GM12878 (cell line): ENCODE results near the gene FANCG. TPM values are rescaled to one million over a fixed set of nuclear protein-coding genes. Genes with fewer than 3 reads are reported as not detected.

ENCODE experiments used
- BHLHE40 ChIP-seq, 2 experiments: fragments of 450-650 bp in 1 of 2; IDR thresholded peaks; 2 replicates each; pipeline ENCODE4 v1.6.1; 2011 to 2017; ENCODE audit warnings: low read depth in 2 of 2, borderline replicate concordance in 1 of 2, improper control_type of control experiment in 1 of 2, low read length in 1 of 2, mild to moderate bottlenecking in 1 of 2
- CHD4 ChIP-seq: fragments of 200-600 bp; sonication (generic); IDR thresholded peaks from 2 replicates; pipeline ENCODE4 v1.6.1; 2016; ENCODE audit warnings: mild to moderate bottlenecking
- CREB1 ChIP-seq: IDR thresholded peaks from 2 replicates; pipeline ENCODE4 v1.6.1; 2012; ENCODE audit warnings: low read depth, mild to moderate bottlenecking, inconsistent platforms
- HDAC6 ChIP-seq: fragments of 200-600 bp; sonication (generic); IDR thresholded peaks from one replicate; pipeline ENCODE4 v1.8.0; 2017; ENCODE audit warnings: antibody characterized with exemption; ENCODE audit not compliant: unreplicated experiment
- MYC ChIP-seq: IDR thresholded peaks from 2 replicates; pipeline ENCODE4 v1.6.1; 2011; ENCODE audit warnings: mild to moderate bottlenecking, low read length, moderate library complexity, inconsistent platforms; ENCODE audit not compliant: insufficient read depth, insufficient replicate concordance, insufficient read length, severe bottlenecking
- NBN ChIP-seq: fragments of 450-650 bp; IDR thresholded peaks from 2 replicates; pipeline ENCODE4 v1.6.1; 2016
- NFYB ChIP-seq: IDR thresholded peaks from 2 replicates; pipeline ENCODE4 v1.6.1; 2011; ENCODE audit warnings: low read depth, mild to moderate bottlenecking, low read length, improper control_type of control experiment, moderate library complexity; ENCODE audit not compliant: insufficient read depth
- NR2C2 ChIP-seq: IDR thresholded peaks from 2 replicates; pipeline ENCODE4 v1.6.1; 2011; ENCODE audit warnings: borderline replicate concordance, low read depth; ENCODE audit not compliant: control insufficient read depth, insufficient read length
- POLR2A ChIP-seq: IDR thresholded peaks from 2 replicates; pipeline ENCODE4 v1.6.1; 2011; ENCODE audit warnings: low read depth, mild to moderate bottlenecking, low read length
- RBBP5 ChIP-seq: fragments of 200-600 bp; sonication (generic); conservative IDR thresholded peaks from 2 replicates; pipeline ENCODE4 v1.6.1; 2016
- RFX5 ChIP-seq: IDR thresholded peaks from 2 replicates; pipeline ENCODE4 v1.6.1; 2011; ENCODE audit warnings: low read depth, low read length, improper control_type of control experiment
- SMC3 ChIP-seq: IDR thresholded peaks from 2 replicates; pipeline ENCODE4 v1.6.1; 2011; ENCODE audit warnings: low read length, improper control_type of control experiment, borderline replicate concordance
- SUZ12 ChIP-seq: fragments of 200-600 bp; sonication (generic); IDR thresholded peaks from one replicate; pipeline ENCODE4 v1.6.1; 2018; ENCODE audit warnings: antibody characterized with exemption, mild to moderate bottlenecking; ENCODE audit not compliant: unreplicated experiment
- YY1 ChIP-seq: IDR thresholded peaks from 2 replicates; pipeline ENCODE4 v1.6.1; 2011; ENCODE audit warnings: low read depth, mild to moderate bottlenecking, low read length
- ZNF384 ChIP-seq: IDR thresholded peaks from 2 replicates; pipeline ENCODE4 v1.6.1; 2012; ENCODE audit warnings: low read depth, mild to moderate bottlenecking, low read length, improper control_type of control experiment, borderline replicate concordance
- polyA plus RNA-seq, 11 experiments: library from polyadenylated mRNA; depleted of rRNA in 4 of 11; unstranded in 6 of 11; stranded (reverse) in 5 of 11; fragments of >200 nt; fragmentation: Nextera tagmentation in 4 of 11; fragmentation: Illumina TruSeq in 1 of 11; extraction: Ambion mirVana in 4 of 11; extraction: Trizol in 1 of 11; gene quantifications; 1 replicate in 1 of 11; 2 replicates in 10 of 11; pipeline versions ENCODE4 v1.2.1 to v1.2.3, GENCODE V29; 2011 to 2016; ENCODE audit warnings: inconsistent platforms in 2 of 11, missing spikeins in 2 of 11, low read depth in 1 of 11
- total RNA-seq, 4 experiments: library from RNA; depleted of rRNA in 3 of 4; stranded (reverse); fragments of >200 nt in 3 of 4; fragmentation: Illumina TruSeq in 1 of 4; extraction: Trizol in 1 of 4; gene quantifications; 2 replicates each; pipeline versions ENCODE4 v1.2.1 to v1.2.3, GENCODE V29; 2013 to 2021
- TF ChIP-seq, protein P1 (sequence below): fragments of 450-650 bp; IDR thresholded peaks from 2 replicates; pipeline ENCODE4 v1.6.1; 2017; ENCODE audit warnings: mild to moderate bottlenecking
- TF ChIP-seq, protein P2 (sequence below): fragments of 450-650 bp; IDR thresholded peaks from 2 replicates; pipeline ENCODE4 v1.6.1; 2016; ENCODE audit warnings: mild to moderate bottlenecking
- TF ChIP-seq, protein P3 (sequence below): fragments of 450-650 bp; IDR thresholded peaks from 2 replicates; pipeline ENCODE4 v1.6.1; 2016; ENCODE audit warnings: mild to moderate bottlenecking, moderate library complexity, borderline replicate concordance
- TF ChIP-seq, protein P4 (sequence below): IDR thresholded peaks from 2 replicates; pipeline ENCODE4 v1.6.1; 2012; ENCODE audit warnings: low read length, inconsistent platforms

FANCG gene
- total and polyA plus RNA-seq, 10 of the 15 experiments (the other 5 are each of a cell fraction or from before 2014, with no cell fraction given) = 16.4 to 78.7 (median 45.4) TPM

DNA sequence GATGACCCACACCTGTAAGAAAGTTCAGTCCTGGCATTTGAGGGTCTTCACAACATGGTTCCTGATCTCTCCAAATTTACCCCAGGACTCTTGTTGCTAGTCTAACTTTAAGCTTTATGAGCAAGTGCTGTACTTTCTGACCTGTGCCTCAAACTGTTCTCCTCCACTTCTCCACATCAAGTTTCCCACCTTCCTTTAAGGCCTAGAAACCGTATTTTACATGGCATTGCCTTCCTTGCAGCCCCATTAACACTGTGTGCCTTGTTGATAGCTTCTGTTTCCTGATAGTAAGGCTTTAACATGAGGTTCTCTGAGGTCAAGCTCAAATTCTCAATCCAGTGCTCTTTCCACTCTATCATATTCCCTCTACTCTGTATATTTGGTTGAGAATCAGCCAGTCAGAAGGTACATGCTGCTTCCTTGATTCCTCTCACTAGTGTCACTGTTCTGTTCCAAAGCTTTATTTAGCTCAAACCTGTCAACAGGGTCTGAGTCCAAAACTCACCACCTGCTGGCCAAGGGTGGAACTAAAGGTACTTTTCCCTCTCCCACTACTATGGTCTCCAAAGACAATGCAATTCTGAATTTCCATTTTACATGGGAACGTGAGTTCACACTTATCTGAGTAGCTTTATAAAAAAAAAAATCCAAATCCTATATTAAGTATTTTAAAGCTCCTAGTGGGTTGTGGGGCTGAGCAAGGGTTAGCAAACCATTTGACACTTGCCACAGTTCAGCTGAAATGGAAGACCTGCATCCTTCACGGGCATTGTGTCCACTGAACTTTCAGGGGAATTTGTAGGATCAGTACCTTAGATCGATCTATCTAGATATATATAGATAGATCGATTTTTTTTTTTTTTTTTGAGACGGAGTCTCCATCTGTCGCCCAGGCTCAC is 28.4 kb downstream of the FANCG start (continued):
- TF ChIP-seq, protein P1, sequence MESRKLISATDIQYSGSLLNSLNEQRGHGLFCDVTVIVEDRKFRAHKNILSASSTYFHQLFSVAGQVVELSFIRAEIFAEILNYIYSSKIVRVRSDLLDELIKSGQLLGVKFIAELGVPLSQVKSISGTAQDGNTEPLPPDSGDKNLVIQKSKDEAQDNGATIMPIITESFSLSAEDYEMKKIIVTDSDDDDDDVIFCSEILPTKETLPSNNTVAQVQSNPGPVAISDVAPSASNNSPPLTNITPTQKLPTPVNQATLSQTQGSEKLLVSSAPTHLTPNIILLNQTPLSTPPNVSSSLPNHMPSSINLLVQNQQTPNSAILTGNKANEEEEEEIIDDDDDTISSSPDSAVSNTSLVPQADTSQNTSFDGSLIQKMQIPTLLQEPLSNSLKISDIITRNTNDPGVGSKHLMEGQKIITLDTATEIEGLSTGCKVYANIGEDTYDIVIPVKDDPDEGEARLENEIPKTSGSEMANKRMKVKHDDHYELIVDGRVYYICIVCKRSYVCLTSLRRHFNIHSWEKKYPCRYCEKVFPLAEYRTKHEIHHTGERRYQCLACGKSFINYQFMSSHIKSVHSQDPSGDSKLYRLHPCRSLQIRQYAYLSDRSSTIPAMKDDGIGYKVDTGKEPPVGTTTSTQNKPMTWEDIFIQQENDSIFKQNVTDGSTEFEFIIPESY = no peak
- TF ChIP-seq NFYB (no peak), HDAC6 (no peak), RBBP5 (no peak), NBN (no peak), POLR2A (no peak), RFX5 (no peak), ZNF384 (no peak), SMC3 (peak; percentile 68; the same call in 1 of the 2 replicates), CHD4 (no peak), NR2C2 (no peak), BHLHE40 (IDR thresholded peaks at IDR 0.05; ENCODE audit: borderline replicate concordance in 1 of 2, low read depth in 2 of 2, low read length in 1 of 2) (0 out of 4 replicates have a peak, but pooled peaks of 1 of the 2 experiments have one; percentile 9), SUZ12 (no peak), MYC (no peak), YY1 (0 out of 2 replicates have a peak, but pooled peaks have one; percentile 42), CREB1 (no peak)
- TF ChIP-seq, protein P2, sequence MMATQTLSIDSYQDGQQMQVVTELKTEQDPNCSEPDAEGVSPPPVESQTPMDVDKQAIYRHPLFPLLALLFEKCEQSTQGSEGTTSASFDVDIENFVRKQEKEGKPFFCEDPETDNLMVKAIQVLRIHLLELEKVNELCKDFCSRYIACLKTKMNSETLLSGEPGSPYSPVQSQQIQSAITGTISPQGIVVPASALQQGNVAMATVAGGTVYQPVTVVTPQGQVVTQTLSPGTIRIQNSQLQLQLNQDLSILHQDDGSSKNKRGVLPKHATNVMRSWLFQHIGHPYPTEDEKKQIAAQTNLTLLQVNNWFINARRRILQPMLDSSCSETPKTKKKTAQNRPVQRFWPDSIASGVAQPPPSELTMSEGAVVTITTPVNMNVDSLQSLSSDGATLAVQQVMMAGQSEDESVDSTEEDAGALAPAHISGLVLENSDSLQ = no peak
- TF ChIP-seq, protein P3, sequence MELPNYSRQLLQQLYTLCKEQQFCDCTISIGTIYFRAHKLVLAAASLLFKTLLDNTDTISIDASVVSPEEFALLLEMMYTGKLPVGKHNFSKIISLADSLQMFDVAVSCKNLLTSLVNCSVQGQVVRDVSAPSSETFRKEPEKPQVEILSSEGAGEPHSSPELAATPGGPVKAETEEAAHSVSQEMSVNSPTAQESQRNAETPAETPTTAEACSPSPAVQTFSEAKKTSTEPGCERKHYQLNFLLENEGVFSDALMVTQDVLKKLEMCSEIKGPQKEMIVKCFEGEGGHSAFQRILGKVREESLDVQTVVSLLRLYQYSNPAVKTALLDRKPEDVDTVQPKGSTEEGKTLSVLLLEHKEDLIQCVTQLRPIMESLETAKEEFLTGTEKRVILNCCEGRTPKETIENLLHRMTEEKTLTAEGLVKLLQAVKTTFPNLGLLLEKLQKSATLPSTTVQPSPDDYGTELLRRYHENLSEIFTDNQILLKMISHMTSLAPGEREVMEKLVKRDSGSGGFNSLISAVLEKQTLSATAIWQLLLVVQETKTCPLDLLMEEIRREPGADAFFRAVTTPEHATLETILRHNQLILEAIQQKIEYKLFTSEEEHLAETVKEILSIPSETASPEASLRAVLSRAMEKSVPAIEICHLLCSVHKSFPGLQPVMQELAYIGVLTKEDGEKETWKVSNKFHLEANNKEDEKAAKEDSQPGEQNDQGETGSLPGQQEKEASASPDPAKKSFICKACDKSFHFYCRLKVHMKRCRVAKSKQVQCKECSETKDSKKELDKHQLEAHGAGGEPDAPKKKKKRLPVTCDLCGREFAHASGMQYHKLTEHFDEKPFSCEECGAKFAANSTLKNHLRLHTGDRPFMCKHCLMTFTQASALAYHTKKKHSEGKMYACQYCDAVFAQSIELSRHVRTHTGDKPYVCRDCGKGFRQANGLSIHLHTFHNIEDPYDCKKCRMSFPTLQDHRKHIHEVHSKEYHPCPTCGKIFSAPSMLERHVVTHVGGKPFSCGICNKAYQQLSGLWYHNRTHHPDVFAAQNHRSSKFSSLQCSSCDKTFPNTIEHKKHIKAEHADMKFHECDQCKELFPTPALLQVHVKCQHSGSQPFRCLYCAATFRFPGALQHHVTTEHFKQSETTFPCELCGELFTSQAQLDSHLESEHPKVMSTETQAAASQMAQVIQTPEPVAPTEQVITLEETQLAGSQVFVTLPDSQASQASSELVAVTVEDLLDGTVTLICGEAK = peak; percentile 91
- TF ChIP-seq, protein P4, sequence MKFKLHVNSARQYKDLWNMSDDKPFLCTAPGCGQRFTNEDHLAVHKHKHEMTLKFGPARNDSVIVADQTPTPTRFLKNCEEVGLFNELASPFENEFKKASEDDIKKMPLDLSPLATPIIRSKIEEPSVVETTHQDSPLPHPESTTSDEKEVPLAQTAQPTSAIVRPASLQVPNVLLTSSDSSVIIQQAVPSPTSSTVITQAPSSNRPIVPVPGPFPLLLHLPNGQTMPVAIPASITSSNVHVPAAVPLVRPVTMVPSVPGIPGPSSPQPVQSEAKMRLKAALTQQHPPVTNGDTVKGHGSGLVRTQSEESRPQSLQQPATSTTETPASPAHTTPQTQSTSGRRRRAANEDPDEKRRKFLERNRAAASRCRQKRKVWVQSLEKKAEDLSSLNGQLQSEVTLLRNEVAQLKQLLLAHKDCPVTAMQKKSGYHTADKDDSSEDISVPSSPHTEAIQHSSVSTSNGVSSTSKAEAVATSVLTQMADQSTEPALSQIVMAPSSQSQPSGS = no peak
